ENCODE measurements around the gene C9orf40.

C9orf40 gene

DNA sequence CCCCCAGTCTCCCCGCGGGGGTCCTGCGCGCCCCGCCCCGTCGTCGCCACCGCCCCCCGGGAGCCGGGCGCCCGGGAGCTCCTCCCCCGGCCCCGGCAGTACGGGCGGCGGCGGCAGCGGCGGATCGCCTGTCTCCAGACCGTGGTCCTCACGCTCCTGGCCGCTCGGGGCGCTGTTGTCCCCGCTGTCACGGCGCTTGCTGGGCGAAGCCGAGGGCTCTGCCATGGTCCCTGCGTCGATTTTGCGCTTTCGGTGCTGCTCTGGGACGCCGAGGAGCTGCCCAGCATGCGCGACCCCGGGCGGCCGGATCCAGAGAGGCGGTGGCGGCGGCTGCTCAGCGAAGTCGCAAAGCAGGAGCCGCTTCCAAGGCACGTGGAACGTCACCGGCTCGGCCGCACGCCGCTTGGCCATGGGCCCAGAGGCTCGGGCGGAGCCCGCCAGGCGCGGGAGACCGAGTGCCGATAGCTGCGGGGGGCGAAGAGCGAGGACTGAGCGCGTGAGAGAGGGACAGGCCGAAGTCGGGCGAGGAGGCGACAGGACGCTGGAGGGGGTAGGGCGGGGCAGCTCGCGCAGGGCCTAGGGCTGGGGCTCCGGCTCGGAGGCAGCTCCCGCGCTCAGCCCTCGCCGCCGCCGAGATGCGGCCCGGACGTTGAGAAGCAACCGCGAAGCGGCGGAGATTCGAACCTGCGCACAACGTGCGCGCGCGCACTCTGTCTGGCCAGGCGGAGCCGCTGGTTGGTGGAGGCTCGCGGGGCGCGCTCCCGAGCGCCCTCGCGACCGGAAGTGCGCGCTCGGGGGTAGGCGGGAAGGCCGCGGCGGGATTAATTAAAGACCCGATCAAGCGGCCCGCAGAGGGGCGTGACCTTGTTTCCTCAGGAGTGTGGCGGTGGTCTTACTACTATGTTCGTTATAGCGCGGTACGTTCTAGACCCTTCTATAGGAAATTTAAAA, at the start of gene C9orf40:
Gene C9orf40, minus strand, starts transcription at position 712 of the 951 bp plus-strand sequence. Its CDS starts 301 bp downstream, at position 411.
- peak; percentile 13 for DNase-seq

GRCh38 chr9:75001719-75002421, 49.2 kb upstream of the C9orf40 start:
- peak; percentile 29 for DNase-seq

- no peak for DNase-seq
These were observed 48.1 kb upstream of the C9orf40 start for GRCh38 chr9:75000835-75001234.

DNA sequence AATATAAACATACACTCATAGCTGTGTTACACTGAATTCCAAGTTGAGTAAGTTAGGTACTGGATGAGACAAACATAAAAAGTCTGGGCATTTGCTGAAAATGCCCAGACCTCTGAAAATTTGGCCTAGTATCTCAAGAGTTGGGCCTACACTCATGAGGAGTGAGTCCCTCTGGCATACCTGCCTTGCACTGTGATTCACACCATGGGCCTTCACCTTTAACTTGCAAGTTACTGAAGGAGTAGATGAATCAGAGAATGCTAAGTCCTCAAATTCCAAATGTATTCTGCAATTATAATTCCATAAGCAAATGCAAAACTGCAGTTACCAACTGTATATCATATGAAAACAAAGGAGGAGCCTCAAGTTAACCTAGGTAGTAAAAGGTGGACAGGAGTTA, 32.3 kb upstream of the C9orf40 start:
- no peak for DNase-seq

DNA sequence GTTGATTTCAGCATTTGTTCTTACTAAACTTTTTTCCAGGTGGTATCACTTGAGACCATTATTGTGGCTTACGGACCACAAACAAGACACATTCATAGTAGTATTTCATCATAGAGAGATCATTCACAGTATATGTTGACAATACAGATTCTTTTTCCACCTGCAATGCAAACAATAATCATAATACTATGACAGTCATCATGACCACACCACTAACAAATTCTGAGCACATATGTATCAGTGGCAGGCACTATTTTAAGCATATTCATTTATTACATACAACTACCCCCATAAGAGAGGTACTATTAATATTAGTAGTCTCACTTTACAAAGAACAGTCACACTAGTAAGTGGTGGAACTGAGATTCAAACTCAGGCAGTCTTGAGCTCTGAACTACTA, 31.0 kb upstream of the C9orf40 start:
- no peak for DNase-seq

DNA sequence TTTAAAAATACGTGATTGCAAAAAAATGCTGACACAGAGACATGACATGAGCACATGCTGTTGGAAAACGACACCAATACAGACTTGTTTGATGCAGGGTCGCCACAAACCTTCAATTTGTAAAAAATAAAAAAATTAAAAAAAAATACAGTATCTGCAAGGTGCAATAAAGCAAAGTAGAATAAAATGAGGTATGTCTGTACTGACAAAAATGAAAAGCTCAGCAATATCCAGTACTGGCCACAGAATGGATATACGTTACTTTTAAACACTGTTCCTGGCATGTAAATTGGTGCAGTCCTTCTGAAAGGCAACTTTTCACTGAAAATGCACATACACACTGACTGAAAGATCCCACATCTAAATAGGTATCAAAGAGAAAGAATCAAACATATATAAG, 27.1 kb upstream of the C9orf40 start:
- DNase-seq = no peak

DNA sequence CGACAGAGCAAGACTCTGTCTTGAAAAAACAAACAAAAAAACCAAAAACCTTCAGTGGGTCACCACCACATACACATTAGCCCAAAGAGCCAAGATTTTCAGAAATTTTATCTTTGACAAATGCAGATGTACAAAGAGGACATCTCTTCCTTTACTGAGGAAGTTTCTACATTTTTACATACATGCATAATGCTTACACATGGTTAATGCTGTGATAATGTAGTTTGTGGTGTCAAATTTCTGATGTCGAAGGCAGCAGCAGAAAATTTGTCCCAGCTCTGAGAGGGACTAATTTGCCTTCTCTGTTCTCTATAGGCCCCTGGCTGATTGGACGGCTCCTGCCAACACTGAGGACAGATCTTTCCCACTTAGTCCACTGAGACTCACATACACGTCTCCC, 24.6 kb upstream of the C9orf40 start:
- no peak for DNase-seq

- DNase-seq = no peak
These were observed 22.8 kb upstream of the C9orf40 start for GRCh38 chr9:74975538-74975937.

- DNase-seq = no peak
These were observed 21.8 kb upstream of the C9orf40 start for GRCh38 chr9:74974558-74974957.

DNA sequence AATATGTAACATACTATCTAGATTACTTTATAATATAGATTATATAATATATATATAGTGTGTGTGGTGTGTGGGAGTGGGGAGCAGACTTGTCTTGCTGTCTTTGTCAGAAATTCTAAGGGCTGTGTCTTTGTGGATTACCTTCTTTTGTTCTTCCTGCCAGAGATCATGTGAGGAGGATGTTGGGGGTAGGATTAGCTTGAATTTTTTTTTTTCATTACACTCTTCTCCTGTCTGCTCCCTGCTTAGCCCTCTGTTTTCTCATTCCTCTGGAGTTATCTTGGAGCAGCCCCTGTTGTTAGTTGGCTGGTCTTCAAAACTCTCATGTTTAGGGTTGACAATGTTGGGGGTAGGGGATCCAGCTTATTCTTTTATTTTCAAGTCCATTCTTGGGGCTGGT, 21.0 kb upstream of the C9orf40 start:
- no peak for DNase-seq

DNA sequence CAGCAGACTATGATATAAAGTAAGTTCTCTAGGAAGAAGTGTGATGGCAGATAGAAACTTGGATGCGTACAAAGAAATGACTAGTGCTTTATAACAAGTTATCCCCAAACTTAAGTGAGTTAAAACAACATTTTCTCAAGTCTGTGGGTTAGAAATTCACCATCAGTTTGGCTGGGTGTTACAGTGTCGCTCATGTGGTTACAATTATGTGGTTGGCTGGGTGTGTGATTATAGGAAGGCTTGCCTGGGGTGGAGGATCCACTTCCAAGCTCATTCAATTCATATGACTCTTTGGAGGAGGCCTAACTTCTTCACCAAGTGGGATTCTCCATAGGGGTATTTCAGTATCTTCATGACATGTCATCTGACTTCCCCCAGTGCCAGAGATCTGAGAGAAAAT, 10.3 kb upstream of the C9orf40 start:
- DNase-seq = no peak

DNA sequence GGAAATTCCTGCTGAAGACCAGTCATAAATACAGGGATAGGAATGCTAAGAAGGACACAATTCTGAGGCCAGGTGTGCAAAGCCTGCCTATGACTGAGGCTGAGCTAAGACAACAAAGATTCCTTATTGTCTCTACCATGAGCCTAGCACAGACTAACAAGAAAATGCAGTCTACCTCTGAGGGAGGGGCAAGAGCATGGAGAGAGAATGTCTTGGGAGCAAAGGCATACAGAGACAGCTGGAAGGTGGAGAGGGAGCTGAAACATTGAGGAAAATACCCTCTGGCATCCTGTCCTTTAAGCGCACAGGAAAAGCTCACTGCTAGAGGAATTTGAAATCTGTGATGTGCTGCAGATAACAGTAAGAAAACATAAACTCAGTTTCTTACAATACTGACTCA, 8.8 kb upstream of the C9orf40 start:
- DNase-seq = no peak

- peak; percentile 44 for DNase-seq
These were observed 7.8 kb upstream of the C9orf40 start for GRCh38 chr9:74960561-74960960.

DNA sequence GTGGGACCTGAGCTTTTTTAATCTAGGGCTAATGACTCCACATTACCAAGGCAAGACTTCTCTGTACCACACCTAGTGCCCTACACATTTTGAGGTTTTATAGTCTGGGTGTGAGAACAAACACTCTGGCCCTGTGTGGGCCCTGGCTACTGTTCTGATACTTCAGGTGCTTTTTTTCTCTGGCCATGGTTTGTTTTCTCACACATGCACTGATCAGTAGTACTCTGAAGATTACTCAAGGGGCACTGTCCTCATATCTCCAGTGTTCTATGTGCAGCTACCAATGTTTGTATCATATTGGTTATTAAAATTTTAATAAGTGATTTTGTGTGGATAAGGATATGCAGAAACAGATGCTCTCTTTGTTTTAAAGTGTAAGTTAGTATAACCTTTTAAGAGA, 5.9 kb upstream of the C9orf40 start:
- DNase-seq = no peak

DNA sequence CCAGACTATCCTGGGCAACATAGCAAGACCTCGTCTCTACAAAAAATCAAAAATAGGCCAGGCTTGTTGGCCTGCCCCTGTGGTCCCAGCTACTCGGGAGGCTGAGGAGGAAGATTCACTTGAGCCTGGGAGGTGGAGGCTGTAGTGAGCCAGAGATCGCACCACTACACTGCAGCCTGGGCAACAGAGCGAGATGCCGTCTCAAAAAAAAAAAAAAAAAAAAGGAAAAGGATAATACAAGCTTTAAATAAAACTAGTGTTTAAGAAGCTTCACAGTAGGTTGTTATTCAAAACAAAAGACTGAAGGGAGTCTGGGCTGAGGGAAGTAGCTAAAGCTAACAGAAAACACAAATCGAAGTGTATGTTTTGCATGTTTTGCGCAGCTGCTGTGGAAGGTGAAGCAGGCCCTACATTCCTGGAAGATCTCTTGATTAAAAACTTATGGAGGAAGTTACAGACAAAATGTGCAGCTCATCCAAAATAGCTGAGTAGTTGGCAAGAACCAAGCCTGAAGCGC, 581 bp upstream of the C9orf40 start:
- no peak for DNase-seq

GRCh38 chr9:74951725-74952151, 974 bp downstream of the C9orf40 start:
- DNase-seq = no peak

- no peak for DNase-seq
These were observed 1.5 kb downstream of the C9orf40 start for GRCh38 chr9:74951107-74951720.

- DNase-seq = no peak
These were observed 2.6 kb downstream of the C9orf40 start for GRCh38 chr9:74949859-74950855.

GRCh38 chr9:74948937-74949336, 3.8 kb downstream of the C9orf40 start:
- no peak for DNase-seq

- DNase-seq = no peak
These were observed 6.0 kb downstream of the C9orf40 start for GRCh38 chr9:74946686-74947085.

DNA sequence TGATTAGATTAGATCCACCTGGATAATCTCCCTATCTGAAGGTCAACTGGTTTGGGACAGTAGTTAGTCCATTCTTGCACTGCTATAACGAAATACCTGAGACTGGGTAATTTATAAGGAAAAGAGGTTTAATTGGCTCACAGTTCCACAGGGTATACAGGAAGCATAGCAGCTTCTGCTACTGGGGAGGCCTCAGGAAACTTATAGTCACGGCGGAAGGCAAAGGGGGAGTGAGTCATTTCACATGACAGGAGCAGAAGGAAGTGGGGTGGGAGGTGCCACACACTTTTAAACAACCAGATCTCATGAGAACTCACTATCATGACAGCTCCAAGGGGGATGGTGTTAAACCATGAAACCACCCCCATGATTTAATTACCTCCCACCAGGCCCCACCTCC, 9.9 kb downstream of the C9orf40 start:
- DNase-seq = no peak

GRCh38 chr9:74940600-74940999, 12.1 kb downstream of the C9orf40 start:
- no peak for DNase-seq
